ENCODE data around the gene CTXN1. TPM values are rescaled to one million over a fixed set of nuclear protein-coding genes. Genes with fewer than 3 reads are reported as not detected.

The CTXN1 gene
- total and polyA plus RNA-seq, 2 of the 4 experiments (the other 2 are of a cell fraction): 0.36 to 7.4 TPM

DNA sequence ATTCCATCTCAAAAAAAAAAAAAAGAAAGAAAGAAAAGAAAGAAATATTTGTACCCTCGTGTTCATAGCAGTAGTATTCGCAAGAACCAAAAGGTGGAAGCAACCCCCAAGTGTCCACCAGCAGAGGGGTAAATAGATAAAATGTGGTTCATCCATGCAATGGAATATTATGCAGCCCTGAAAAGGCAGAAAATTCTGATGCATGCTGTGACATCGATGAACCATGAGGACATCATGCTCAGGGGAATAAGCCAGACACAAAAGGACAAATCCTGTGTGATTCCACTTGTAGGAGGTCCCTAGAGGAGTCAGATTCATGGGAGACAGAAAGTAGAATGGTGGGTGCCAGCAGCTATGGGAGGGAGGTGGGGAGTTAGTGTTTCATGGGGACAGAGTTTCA is 44.0 kb downstream of the CTXN1 start:
- Histone ChIP-seq H2BK120ac (ENCODE audit: low read depth, low read length) (no peak overlapping the region), H4K91ac (ENCODE audit: insufficient read depth, low read depth, low read length) (no peak overlapping the region), H4K8ac (ENCODE audit: low read depth in 2 of 2, low read length in 2 of 2) (no peak overlapping the region), H2AK9ac (replicated peaks; ENCODE audit: low read depth, low read length, poor library complexity) (no peak overlapping the region), H2BK15ac (ENCODE audit: low read depth, low read length) (no peak overlapping the region), H3K9me1 (ENCODE audit: insufficient read depth, low read length) (no peaks in the 10 kb centered on the region), H4K20me1 (ENCODE audit: insufficient read depth, low read length) (no peaks in the 10 kb centered on the region), H3K79me1 (ENCODE audit: low read depth in 1 of 2, low read length in 2 of 2) (no peaks in the 10 kb centered on the region), H3K4me1 (ENCODE audit: control insufficient read depth, insufficient read depth, low read length) (no peaks in the 10 kb centered on the region), H3K36me3 (ENCODE audit: control insufficient read depth, insufficient read depth, low read length) (no peaks in the 10 kb centered on the region), H3K9me3 (ENCODE audit: control insufficient read depth, insufficient read depth, low read length) (no peaks in the 10 kb centered on the region), H2AK5ac (ENCODE audit: low read depth, low read length) (no peak overlapping the region), H4K5ac (ENCODE audit: low read depth, low read length) (no peak overlapping the region), H3K56ac (ENCODE audit: extremely low read depth, insufficient read depth, low read length) (no peak overlapping the region), H3K14ac (replicated peaks; ENCODE audit: low read depth, low read length) (no peak overlapping the region), H3K23ac (ENCODE audit: low read depth, low read length) (no peak overlapping the region), H2AFZ (replicated peaks; ENCODE audit: low read length, poor library complexity) (no peak overlapping the region), H2BK20ac (ENCODE audit: low read depth, low read length) (no peak overlapping the region), H3K27me3 (ENCODE audit: control insufficient read depth, insufficient read depth, low read length) (no peaks in the 10 kb centered on the region), H3K4me3 (ENCODE audit: insufficient read depth, low read depth, low read length) (no peak overlapping the region), H3K4me2 (ENCODE audit: low read depth, low read length) (no peak overlapping the region), H3K27ac (ENCODE audit: insufficient read depth, low read length) (no peak overlapping the region), H3K9ac (ENCODE audit: low read depth, low read length) (no peak overlapping the region), H3K4ac (ENCODE audit: low read depth, low read length) (no peak overlapping the region), H3K18ac (ENCODE audit: low read depth, low read length) (no peak overlapping the region), H2BK5ac (ENCODE audit: low read depth, low read length, poor library complexity, severe bottlenecking) (no peak overlapping the region)
- TF ChIP-seq CHD1 (IDR thresholded peaks at IDR 0.05; ENCODE audit: low read depth, low read length) (no peak), POLR2A (IDR thresholded peaks at IDR 0.05; ENCODE audit: low read depth, low read length) (no peak), FOS (IDR thresholded peaks at IDR 0.05; ENCODE audit: low read depth, low read length) (no peak), CEBPB (IDR thresholded peaks at IDR 0.05; ENCODE audit: low read depth, low read length) (no peak), RCOR1 (IDR thresholded peaks at IDR 0.05; ENCODE audit: insufficient replicate concordance, low read length) (no peak), RAD21 (IDR thresholded peaks at IDR 0.05; ENCODE audit: low read length) (no peak), BHLHE40 (IDR thresholded peaks at IDR 0.05; ENCODE audit: low read depth, low read length) (no peak), MAZ (IDR thresholded peaks at IDR 0.05; ENCODE audit: borderline replicate concordance, low read depth, low read length) (no peak), RFX5 (IDR thresholded peaks at IDR 0.05; ENCODE audit: low read depth, low read length) (no peak), MAFK (IDR thresholded peaks at IDR 0.05; ENCODE audit: low read depth, low read length) (no peak), NFE2L2 (IDR thresholded peaks at IDR 0.05; ENCODE audit: low read depth, low read length) (no peak), MXI1 (IDR thresholded peaks at IDR 0.05; ENCODE audit: borderline replicate concordance, low read depth, low read length) (no peak), SMC3 (IDR thresholded peaks at IDR 0.05; ENCODE audit: low read depth, low read length) (no peak)
- TF ChIP-seq, protein P1, sequence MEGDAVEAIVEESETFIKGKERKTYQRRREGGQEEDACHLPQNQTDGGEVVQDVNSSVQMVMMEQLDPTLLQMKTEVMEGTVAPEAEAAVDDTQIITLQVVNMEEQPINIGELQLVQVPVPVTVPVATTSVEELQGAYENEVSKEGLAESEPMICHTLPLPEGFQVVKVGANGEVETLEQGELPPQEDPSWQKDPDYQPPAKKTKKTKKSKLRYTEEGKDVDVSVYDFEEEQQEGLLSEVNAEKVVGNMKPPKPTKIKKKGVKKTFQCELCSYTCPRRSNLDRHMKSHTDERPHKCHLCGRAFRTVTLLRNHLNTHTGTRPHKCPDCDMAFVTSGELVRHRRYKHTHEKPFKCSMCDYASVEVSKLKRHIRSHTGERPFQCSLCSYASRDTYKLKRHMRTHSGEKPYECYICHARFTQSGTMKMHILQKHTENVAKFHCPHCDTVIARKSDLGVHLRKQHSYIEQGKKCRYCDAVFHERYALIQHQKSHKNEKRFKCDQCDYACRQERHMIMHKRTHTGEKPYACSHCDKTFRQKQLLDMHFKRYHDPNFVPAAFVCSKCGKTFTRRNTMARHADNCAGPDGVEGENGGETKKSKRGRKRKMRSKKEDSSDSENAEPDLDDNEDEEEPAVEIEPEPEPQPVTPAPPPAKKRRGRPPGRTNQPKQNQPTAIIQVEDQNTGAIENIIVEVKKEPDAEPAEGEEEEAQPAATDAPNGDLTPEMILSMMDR (conservative IDR thresholded peaks at IDR 0.05; ENCODE audit: low read depth, low read length): no peak
- TF ChIP-seq, protein P2, sequence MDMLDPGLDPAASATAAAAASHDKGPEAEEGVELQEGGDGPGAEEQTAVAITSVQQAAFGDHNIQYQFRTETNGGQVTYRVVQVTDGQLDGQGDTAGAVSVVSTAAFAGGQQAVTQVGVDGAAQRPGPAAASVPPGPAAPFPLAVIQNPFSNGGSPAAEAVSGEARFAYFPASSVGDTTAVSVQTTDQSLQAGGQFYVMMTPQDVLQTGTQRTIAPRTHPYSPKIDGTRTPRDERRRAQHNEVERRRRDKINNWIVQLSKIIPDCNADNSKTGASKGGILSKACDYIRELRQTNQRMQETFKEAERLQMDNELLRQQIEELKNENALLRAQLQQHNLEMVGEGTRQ (IDR thresholded peaks at IDR 0.05; ENCODE audit: low read depth, low read length): no peak
- TF ChIP-seq, protein P3, sequence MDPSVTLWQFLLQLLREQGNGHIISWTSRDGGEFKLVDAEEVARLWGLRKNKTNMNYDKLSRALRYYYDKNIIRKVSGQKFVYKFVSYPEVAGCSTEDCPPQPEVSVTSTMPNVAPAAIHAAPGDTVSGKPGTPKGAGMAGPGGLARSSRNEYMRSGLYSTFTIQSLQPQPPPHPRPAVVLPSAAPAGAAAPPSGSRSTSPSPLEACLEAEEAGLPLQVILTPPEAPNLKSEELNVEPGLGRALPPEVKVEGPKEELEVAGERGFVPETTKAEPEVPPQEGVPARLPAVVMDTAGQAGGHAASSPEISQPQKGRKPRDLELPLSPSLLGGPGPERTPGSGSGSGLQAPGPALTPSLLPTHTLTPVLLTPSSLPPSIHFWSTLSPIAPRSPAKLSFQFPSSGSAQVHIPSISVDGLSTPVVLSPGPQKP (IDR thresholded peaks at IDR 0.05; ENCODE audit: borderline replicate concordance, low read depth, low read length): no peak
- ChIA-PET POLR2A (ENCODE audit: unreplicated experiment) (no interaction called here), CTCF (no interaction called here)
- intact Hi-C loops (cut with micrococcal nuclease) (no loop called here), in situ Hi-C loops (cut with MboI; ENCODE audit: low sequenced_read_pairs) (no loop called here), dilution Hi-C loops (cut with HindIII; ENCODE audit: low sequenced_read_pairs, unreplicated experiment) (no loop called here)
- 75% methylated on average over 1 of the region's 3 CpGs; no CpG with 5 or more reads in 1 of the 2 experiments for WGBS, 2 experiments (ENCODE audit: extremely low coverage in 2 of 2, insufficient read length in 1 of 2)
- ATAC-seq (ENCODE audit: low read depth) (no peak), DNase-seq (no peak)
- no TSS peak for BruUV-seq (replicated peaks)

All from IMR-90 (cell line).